Lower leg skin (tissue), 4 donors: ENCODE results near the gene CLSTN2. TPM values are rescaled to one million over a fixed set of nuclear protein-coding genes. Genes with fewer than 3 reads are reported as not detected.

Source experiments
- DNase-seq, 2 donors: peaks; one replicate each; pipeline ENCODE4 v3.0.0-alpha.2; 2019; ENCODE audit warnings: low spot score in 2 of 2
- H3K4me3 ChIP-seq: fragments of 200-600 bp; sonication (generic); 2 replicates; pipeline ENCODE4 v1.5.1; 2017; ENCODE audit warnings: mild to moderate bottlenecking, low read depth; ENCODE audit not compliant: poor library complexity, severe bottlenecking
- CTCF ChIP-seq, 3 donors: fragments of 450-650 bp; IDR thresholded peaks; one replicate each; pipeline ENCODE4 v1.5.1; 2016; ENCODE audit warnings: antibody characterized with exemption in 3 of 3, mild to moderate bottlenecking in 3 of 3, moderate library complexity in 2 of 3
- POLR2A ChIP-seq, 2 donors: fragments of 450-650 bp; IDR thresholded peaks; one replicate each; pipeline ENCODE4 v1.6.1; 2016 to 2017; ENCODE audit warnings: antibody characterized with exemption in 2 of 2, mild to moderate bottlenecking in 1 of 2, moderate library complexity in 1 of 2
- WGBS, 2 donors: methylation state at CpG; one replicate each; pipeline ENCODE4 v1.1.5; 2018; 5-methylcytosine and 5-hydroxymethylcytosine counted together
- intact Hi-C: fragments of 100-400 bp; cut with DNase I; formaldehyde crosslinking; loops from one replicate; pipeline ENCODE4 v1.15.0; 2023; ENCODE audit warnings: low total_unique reads
- total RNA-seq, 4 donors: library from RNA; depleted of rRNA; stranded (reverse); fragments of >200 nt; gene quantifications; one replicate each; pipeline ENCODE4 v1.1.0, GENCODE V29; 2016

Gene CLSTN2
- total RNA-seq, 4 donors from 2014 or later, result 3.1 to 7.9 (median 4.7) TPM

DNA sequence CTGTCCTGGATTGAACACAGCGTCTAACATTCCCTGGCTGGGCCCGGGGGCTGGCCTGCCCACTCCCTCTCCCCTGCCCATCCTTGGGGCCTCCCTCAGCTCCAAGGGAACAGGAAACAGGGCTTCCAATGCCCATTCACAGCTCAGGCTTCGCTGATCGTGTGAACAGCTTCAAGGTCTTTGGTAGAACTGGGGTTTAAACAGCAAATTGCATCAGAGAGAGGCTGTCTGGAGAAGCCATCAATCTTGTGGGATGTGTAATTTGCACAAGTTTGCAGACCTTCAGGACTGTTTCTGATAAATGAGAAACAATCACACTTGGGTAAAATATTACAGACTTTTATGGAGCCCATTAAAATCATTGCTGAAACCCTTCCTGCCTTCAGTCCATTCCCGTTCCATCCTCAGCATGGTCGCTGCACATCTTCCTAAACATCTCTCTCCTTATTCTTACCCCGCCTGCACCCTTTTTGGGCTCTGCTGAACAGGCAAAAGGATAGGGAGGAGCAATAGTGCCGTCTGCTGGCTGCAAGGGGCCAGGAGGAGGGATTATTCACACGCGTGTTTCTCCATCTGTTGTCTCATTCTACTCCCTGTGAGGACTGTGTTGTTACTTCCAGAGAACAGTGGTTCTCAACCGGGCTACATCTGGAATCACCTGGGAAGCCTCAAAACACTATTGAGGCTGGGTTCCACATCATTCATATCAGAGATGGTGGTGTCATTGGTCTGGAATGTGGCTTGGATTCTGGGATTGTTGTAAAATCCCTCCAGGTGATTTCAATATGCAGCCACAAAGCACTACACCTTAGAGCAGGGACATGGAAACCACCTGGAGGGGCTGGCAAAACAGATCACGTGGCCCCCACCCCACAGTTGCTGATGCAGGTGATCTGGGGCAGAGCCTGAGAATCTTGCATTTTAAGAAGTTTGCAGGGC, 116.3 kb downstream of the CLSTN2 start:
- no peak overlapping the region for H3K4me3 ChIP-seq

GRCh38 chr3:140052771-140053702, 118.1 kb downstream of the CLSTN2 start:
- 60 to 70% methylated on average over 9 to 10 of the region's 11 CpGs for WGBS, 2 donors

More for the DNA sequence above, 116.3 kb downstream of the CLSTN2 start:
- 39 to 49% methylated on average over 12 of the region's 12 CpGs for WGBS, 2 donors
- intact Hi-C loops, result no loop called here
- TF ChIP-seq CTCF (IDR thresholded peaks at IDR 0.05) (no peak), POLR2A (IDR thresholded peaks at IDR 0.05) (no peak)
- DNase-seq, result no peak

DNA sequence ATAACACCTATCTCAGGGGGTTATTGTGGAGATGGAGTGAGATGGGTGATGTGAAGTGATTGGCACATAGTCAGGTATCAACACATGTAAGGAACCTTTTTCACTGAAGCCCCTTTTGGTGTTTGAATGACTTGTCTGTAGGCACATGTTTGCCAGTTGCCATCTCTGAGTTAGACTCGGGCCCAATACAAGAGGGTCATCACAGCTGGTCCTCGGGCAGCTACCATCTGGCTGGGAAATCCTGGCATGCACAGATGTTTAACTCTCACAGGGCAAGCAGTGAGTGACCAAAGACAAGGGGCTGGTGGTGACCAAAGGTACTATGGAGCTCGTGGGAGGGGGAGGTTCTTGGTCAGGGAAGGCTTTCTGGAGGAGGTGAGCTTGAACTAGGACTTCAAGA, 118.8 kb downstream of the CLSTN2 start:
- no peak overlapping the region for H3K4me3 ChIP-seq
- DNase-seq, result no peak
- TF ChIP-seq POLR2A (IDR thresholded peaks at IDR 0.05) (no peak), CTCF (IDR thresholded peaks at IDR 0.05) (no peak)
- intact Hi-C loops, result no loop called here
- 67 to 89% methylated on average over 3 of the region's 3 CpGs for WGBS, 2 donors

More at GRCh38 chr3:140052771-140053702, 118.1 kb downstream of the CLSTN2 start:
- no peak overlapping the region for H3K4me3 ChIP-seq
- intact Hi-C loops, result no loop called here
- TF ChIP-seq CTCF (IDR thresholded peaks at IDR 0.05) (no peak), POLR2A (IDR thresholded peaks at IDR 0.05) (no peak)
- no peak for DNase-seq

GRCh38 chr3:140055092-140055791, 120.3 kb downstream of the CLSTN2 start:
- no peak for TF ChIP-seq POLR2A (IDR thresholded peaks at IDR 0.05)
- no peak for TF ChIP-seq CTCF (IDR thresholded peaks at IDR 0.05)
- no peak for DNase-seq
- WGBS, 2 donors, result 91 to 92% methylated on average over 6 of the region's 6 CpGs

DNA sequence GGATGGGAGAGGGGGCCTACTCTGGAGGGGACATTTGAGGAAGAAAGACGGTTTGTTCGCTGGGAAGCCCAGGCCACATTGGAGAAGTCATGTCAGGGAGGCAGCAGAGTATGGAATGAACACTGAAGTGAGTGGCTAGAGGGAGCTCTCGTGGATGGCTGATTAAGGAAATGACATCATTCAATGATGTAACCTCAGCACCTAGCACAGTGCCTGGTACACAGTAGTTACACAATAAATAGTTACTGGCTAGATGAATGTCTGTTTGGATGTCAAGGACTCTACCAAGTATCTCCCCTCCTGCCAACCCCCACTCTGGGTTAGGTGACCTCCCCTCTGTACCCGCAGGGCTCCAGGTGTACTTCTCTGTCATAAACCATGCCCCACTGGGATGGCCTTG, 121.1 kb downstream of the CLSTN2 start:
- 83 to 88% methylated on average over 4 of the region's 4 CpGs for WGBS, 2 donors
- intact Hi-C loops, result no loop called here

More at GRCh38 chr3:140055092-140055791, 120.3 kb downstream of the CLSTN2 start:
- intact Hi-C loops, result no loop called here
- no peak overlapping the region for H3K4me3 ChIP-seq

More for the DNA sequence above, 121.1 kb downstream of the CLSTN2 start:
- no peak overlapping the region for H3K4me3 ChIP-seq
- TF ChIP-seq CTCF (IDR thresholded peaks at IDR 0.05) (no peak), POLR2A (IDR thresholded peaks at IDR 0.05) (no peak)
- no peak for DNase-seq
